ENCODE data around the gene ARRDC3. TPM values are rescaled to one million over a fixed set of nuclear protein-coding genes. Genes with fewer than 3 reads are reported as not detected.

ARRDC3 gene
- total and polyA plus RNA-seq, 2 of the 8 experiments (the other 6 are each of a cell fraction or from before 2014, with no cell fraction given), result 2.9 to 5.7 TPM

DNA sequence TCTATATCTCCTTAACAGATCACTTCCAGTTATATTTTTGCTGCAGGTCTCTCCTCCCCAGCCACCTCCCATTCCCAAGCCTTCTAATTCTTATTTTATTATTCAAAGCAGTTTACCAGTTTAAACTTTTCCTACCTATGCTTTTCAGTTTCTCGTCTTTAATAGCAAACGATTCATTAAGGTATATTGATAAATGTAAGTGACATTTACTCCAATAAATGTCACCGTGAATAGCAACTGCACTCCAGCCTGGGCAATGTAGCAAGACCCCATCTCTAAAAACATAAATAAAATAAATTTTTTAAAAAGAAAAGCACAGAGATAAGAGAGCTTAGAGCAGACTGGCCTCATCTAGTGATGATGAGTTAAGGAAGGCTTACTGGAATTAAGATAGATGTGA lies 42.6 kb downstream of the ARRDC3 start (continued):
- TF ChIP-seq TAF7 (optimal IDR thresholded peaks at IDR 0.05; ENCODE audit: borderline replicate concordance, low read depth, low read length) (no peak), RAD21 (IDR thresholded peaks at IDR 0.05 in 1 of 2, conservative IDR thresholded peaks at IDR 0.05 in 1 of 2; ENCODE audit: low read depth in 2 of 2, low read length in 2 of 2) (no peak), YY1 (IDR thresholded peaks at IDR 0.05; ENCODE audit: low read depth, low read length) (no peak), BCL11A (IDR thresholded peaks at IDR 0.05; ENCODE audit: low read depth in 2 of 2, low read length in 2 of 2) (no peak), RXRA (IDR thresholded peaks at IDR 0.05; ENCODE audit: insufficient read depth, low read depth, low read length) (no peak), POLR2AphosphoS5 (IDR thresholded peaks at IDR 0.05; ENCODE audit: low read depth, low read length) (no peak)
